SW480 (cell line): ENCODE measurements around the gene SH3PXD2A.

Experiments used
- DNase-seq: peaks from one replicate; pipeline ENCODE4 v3.0.0-alpha.2; 2016; ENCODE audit warnings: low spot score

The SH3PXD2A gene

DNA sequence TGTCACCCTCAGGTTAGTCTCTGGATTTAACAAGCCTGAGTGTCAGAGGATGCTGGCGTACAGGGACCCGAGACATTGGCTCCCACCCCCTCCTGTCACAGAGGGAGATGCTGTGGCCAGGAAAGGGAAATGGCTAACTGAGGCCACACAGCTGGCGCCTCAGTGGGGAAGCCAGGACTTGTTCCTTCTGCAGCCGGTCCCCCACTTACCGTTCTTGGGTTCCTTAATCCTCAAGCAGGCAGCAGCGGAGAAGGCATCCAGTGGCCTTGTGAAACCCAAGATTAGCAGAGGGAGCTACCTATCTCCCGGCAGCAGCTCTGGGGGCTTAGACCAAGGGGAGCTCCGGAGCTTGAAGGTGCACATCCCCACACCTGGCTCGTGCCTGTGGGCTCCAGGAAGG lies 296.5 kb downstream of the SH3PXD2A start:
- no peak for DNase-seq

- no peak for DNase-seq
Measured at GRCh38 chr10:103557455-103557854, 297.9 kb downstream of the SH3PXD2A start.

DNA sequence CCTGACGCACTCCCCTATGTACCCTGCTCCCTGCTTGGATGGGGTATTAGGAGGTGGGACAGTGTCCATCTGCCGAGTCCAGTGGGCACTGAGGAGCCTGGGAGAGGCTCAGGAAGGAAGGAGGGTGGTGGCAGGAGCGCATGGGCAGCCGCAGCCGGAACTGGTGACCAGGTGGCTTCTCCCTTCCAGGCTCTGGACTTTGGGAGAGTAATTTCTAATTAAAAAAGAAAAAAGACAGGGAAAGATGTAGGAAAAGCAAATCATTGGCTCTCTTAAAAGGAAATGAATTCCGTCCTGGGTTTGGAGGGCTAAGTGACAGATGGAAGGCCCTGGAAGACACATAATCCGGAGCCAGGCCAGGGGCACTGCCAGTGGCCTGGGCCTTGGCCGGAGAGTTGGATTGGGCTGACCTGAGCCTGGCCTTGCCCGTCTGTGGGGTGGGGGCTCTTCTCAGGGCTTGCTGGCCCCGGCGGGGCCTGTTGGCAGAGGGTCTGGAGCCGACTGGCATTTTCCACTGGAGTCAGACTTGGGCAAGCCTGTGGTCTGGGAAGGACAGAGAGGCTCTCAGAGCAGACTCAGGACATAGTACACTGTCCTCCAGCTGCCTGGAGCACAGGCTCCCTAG lies 298.9 kb downstream of the SH3PXD2A start:
- DNase-seq, result no peak

- DNase-seq, result no peak
Measured at GRCh38 chr10:103555712-103556111, 299.7 kb downstream of the SH3PXD2A start.

- no peak for DNase-seq
Measured at GRCh38 chr10:103555325-103555649, 300.1 kb downstream of the SH3PXD2A start.

- DNase-seq, result peak; percentile 67
Measured at GRCh38 chr10:103554488-103555324, 300.7 kb downstream of the SH3PXD2A start.

GRCh38 chr10:103553743-103554487 lies 301.5 kb downstream of the SH3PXD2A start:
- DNase-seq, result no peak

- no peak for DNase-seq
Measured at GRCh38 chr10:103552856-103553742, 302.3 kb downstream of the SH3PXD2A start.

DNA sequence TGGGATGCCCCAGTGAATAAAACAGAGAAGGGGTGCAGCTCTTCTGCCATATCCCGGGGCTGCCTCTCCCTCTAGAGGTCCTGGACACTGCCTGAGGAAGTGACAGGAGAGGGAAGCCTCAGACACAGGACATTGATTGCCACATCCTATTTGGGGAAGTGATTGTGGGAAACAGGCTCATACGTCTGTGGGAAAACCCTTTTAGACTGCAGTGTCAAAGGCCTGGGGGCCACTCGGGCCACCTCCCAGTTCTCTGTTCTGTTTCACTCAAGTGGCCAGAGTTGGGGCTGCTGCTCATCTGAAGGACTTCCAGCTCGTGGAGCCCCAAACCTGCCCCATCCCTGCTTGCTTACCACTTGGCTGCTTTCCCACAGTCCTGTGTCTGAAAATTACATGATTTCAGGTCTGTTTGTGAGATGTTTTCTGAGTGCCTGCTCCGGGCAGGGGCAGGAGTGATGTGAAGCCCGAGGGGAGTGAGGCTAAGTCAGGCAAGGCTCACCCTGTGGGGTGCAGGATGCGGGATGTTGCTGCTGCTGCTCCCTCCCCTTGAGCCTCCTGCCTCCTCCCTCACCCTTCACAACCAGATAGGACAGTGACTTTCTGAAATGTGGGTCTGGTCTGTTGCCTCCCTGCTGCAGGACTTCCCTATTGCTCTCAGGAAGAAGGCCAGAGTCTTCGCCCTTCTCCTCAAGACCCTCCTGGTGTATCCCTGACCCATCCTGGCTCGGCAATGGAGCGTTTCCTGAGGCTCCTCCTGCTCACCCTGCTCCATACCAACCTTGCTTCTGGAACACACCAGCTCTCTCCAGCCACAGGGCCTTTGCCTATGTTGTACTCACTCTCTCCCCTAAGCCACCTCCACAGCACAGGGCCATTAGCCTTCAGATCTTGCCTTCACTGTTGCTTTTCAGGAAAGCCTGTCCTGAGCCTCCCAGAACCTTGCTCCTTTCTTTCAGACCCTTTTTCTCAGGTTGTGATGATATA lies 303.5 kb downstream of the SH3PXD2A start:
- no peak for DNase-seq

GRCh38 chr10:103550229-103550628 lies 305.1 kb downstream of the SH3PXD2A start:
- DNase-seq, result no peak

DNA sequence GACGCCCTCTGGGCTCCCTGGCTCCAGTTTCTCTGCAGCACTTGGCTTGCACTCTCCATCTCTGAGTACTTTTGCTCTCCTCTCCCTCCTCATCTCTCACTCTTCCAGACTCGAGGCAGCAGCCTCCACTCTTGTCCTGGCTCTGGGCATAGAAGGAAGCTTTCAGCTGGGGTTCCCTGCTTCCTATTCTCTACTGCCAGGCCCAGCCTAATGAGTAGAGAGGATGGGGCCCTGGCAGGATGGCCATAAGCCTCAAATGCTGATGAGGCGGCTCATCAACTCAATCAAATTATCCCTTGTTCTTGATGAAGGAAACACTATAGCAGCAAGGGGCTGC lies 306.1 kb downstream of the SH3PXD2A start:
- no peak for DNase-seq

DNA sequence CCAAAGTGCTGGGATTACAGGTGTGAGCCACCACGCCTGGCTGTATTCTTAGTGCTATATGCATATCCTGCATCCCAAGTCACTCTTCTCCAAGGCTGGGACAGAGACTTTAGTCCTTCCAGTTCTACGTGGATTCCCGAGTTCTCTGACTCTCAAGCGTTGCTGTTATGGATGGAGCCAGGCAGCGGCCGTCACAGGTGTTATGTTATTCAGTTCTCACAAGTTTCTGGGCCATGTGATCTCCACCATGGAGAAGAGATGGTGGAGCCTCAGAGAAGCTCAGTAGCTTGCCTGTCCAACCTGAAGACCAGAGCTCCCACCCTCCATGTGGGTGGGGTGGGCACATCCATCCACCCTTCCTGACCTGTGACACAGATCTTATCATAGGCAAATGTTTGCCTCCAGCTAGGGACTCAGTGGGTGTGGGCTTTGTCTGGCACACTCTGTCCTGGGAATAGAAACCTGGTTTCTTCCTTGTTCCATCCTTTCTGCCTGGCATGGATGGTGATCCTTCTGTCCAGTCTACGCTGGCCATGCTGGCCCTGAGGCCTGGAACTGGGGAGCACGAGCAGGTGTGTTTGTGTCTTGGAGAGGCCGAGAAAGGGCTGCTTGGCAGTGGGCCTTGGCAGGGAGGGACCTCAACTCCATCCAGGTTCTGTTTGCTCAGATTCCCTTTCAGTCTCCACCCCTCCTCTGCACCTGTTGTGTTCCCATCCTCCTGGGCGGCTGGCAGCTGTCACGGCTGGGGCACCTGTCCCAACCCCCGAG lies 306.6 kb downstream of the SH3PXD2A start:
- no peak for DNase-seq

- DNase-seq, result no peak
Measured at GRCh38 chr10:103548006-103548405, 307.4 kb downstream of the SH3PXD2A start.

DNA sequence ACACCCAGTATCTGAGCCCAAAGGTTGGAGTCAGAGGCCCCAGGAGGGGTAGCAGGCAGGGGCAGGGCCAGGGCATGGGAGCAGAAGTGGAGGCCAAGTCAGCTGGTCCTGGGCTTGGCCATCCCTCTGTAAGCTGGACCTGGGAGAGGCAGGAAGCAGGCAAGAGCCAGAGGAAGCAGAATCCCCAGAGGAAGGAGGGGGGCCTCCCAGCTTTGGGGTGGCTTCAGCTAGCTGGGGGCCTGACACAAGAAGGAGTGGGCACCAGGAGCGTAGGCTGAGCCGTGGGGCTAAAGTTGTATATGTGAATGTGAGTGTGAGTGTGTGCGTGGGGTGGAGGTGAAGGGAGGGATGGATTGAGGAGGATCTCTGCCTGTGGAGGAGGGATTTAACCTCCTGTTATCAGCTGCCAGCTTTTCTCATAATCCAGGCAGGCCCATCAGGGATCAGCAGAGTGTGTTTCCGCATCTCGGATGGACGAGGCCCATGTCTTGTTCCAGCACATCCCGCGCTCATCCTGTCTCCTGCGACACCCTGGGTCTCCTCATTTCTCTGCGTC lies 307.9 kb downstream of the SH3PXD2A start:
- no peak for DNase-seq

GRCh38 chr10:103546401-103546800 lies 309.0 kb downstream of the SH3PXD2A start:
- DNase-seq, result no peak

DNA sequence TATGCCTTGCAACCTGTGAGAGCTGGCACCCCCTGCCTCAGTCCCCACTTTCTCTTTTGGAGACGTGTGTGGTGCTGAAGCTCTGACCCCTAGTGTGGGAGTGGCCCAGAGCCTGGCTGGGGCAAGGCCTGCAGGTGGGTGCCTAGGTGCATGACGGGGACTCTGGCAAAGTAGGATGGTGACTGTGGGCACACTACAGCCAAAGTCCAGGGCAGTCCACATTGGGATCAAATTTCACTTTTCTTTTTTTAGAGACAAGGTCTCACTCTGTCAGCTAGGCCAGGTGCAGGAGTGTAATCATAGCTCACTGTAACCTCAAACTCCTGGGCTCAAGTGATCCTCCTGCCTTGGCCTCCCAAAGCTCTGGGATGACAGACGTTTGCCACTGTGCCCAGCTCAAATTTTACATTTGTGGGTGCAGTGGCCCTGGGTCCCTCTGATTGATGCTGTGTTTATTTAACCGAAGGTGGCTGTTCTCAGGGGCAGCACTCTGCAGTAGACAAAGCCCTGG lies 309.6 kb downstream of the SH3PXD2A start:
- DNase-seq, result peak; percentile 57

DNA sequence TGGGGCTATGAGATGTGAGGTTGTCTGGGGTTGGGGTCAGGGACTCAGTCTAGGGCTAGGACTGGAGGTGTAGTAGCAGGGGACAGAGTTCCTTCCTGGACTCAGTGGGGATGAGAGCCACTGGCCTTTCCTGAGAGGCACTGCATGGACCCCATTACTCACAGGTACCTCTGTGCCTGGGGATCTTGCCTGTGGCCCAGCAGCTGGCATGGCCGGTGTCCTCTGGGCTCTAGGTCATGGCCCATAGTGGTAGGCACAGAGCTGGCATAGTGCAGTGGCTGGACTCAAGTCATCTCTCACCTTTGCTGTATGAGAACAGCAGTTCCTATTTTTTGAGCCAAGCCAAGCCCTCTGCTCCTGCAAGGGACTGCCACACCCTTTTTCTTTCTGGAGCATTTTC lies 310.0 kb downstream of the SH3PXD2A start:
- DNase-seq, result no peak

DNA sequence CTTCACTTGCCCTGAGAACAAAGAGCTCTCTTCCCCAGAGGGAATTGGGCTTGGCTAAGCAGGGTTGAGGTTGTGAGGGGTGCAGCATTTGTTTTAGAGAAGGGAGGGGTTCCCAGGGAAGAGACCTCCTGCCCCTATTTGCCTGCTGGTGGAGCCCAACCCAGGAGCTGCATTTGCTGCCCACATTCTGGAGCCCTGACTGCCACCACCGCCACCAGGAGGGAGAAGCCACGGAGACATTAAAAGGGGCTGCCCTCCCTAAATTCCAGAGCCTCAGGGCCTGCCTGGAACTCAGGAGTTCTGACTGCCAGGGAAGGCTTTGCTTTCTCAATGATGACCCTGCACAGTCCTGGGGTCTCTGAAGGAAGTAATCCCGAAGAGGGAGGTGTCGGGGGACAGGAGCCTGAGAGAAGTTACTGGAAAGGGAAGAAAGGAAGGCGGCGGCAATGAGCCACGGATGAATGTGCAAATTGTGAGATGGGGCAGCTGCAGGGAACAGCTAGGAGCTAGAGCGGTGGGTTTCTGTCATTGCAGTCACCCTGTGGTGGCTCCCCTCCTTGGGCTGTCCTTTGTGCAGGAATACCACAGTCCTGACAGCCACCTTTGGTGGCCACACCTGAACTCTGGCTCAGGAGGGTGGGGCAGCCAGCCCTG lies 310.6 kb downstream of the SH3PXD2A start:
- DNase-seq, result no peak
